EL (cell line): ENCODE data around the gene MEI4.
A peak's percentile ranks its signal among the peaks of the same experiment; 100 is the strongest.
"Not testable (repeated sequence)": the region's sequence is repeated elsewhere in the genome, so short reads cannot be mapped to it uniquely, and the experiment has no call there.

Experiments
- DNase-seq: peaks from one replicate; pipeline ENCODE4 v3.0.0-alpha.2; 2016

Gene MEI4

DNA sequence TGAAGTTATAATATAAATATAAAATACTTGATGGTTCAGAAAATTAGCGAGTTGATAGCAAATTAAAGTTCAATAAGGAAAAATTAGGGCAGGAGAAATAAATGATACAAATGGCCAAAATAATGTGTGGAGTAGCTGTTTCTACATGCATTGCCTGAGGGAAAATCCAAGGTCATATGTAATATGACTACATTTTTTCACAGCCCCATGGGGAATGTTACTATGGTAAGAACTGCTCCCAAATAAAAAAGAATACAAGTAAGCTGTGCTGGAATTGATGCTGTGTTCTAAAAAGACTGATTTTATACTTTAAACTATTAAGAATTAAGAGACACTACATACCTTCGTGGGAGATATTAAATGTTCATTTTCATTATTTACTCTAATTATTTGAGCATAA is 34.1 kb downstream of the MEI4 start:
- DNase-seq = no peak

DNA sequence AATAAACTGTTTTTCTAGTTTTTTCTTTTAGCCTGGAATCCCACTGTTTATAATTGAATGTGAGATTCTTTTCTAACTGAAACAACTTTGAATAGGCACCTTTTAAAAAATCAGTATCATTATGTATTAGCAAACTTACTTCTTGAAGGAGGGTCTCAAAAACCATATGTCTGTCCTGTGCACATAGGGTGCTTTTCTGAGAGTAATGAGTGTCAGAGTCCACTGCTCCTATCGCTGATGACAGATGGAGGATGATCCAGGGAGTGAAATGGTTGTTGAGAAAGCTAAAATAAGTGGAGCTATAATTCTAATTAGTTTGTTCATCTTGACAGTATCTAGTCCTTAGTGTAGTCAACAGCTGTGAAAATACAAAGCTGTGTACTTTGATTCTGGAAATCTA is 35.8 kb downstream of the MEI4 start:
- no peak for DNase-seq

DNA sequence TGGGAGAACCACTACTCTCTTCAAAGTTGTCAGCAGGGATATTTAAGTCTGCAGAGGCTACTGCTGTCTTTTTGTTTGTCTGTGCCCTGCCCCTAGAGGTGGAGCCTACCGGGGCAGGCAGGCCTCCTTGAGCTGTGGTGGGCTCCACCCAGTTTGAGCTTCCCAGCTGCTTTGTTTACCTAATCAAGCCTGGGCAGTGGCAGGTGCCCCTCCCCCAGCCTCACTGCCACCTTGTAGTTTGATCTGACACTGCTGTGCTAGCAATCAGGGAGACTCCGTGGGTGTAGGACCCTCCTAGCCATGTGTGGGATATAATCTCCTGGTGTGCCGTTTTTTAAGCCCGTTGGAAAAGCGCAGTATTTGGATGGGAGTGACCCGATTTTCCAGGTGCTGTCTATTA is 47.3 kb downstream of the MEI4 start:
- DNase-seq = not testable (repeated sequence)

DNA sequence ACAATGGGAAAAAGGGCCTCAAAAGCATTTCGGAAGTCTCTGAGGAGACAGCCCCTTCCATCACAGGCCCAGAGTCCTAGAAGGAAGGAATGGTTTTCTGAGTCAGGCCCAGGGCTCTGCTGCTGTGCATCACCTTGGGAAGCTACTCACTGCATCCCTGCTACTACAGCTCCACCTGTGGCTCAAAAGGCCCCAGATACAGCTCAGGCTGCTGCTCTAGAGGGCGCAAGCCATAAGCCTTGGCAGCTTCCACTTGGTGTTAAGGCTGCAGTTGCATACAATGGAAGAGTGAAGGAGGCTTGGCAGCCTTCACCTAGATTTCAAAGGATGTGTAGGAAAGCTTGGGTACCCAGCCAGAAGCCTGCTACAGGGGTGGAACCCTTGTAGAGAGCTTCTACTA is 54.8 kb downstream of the MEI4 start:
- DNase-seq = no peak

DNA sequence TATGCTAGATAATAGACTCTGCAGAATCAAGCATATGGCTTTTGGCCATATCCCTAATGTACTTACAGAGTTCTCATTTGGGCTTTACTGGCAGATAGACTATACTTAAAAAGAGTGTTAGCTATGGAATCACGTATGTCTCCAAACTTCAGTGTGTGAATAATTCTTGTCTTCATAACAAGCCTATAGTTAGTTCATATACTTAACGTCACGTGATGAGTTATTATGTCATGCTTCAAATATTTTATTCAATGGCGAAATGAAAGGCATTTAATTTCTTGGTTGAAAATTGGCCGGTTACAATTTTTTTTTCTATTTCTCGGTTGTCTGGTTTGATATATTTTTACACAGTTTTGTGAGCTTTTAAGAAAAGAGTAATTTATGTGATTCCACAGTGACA is 62.7 kb downstream of the MEI4 start:
- DNase-seq = no peak

DNA sequence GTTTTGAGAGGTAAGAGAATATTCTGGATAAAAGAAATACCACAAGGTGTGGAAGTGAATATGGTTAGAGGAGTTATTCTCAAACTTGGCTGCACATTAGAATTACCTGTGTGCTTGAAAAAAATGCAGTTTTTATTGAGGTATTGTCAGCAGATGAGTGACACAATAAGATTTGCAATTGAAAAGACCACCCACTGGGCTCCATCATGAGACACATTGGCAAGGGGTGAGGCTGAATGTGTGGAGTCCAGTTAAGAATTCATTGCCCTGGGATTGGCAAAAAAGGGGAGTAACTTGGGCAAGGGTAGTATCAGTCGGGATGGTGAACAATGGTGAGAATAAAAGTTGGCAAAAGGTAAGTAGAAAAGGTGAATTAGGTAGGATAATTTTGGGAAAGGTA is 63.5 kb downstream of the MEI4 start:
- DNase-seq = no peak

DNA sequence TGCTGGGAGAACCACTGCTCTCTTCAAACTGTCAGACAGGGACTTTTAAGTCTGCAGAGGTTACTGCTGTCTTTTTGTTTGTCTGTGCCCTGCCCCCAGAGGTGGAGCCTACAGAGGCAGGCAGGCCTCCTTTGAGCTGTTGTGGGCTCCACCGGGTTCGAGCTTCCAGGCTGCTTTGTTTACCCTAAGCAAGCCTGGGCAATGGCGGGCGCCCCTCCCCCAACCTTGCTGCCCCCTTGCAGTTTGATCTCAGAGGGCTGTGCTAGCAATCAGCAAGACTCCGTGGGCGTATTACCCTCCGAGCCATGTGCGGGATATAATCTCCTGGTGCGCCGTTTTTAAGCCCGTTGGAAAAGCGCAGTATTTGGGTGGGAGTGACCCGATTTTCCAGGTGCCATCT is 83.2 kb downstream of the MEI4 start:
- DNase-seq = not testable (repeated sequence)

DNA sequence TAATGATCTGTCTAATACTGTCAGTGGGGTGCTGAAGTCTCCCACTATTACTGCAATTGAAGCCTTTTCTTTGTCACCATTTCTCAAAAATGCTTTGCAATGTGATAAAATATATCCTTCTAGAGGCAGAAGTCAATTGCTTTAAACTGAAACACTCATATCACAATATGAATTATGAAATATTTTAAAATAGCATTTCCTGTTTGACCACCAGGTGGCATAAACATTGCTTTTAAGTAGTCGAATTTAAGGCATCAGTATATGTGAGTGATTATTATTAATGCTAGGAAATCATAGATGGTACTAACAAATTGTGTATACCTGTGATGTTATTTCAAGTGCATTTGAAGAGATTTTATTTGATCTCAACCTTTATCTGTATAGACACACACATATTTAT is 87.5 kb downstream of the MEI4 start:
- DNase-seq = peak; percentile 4

DNA sequence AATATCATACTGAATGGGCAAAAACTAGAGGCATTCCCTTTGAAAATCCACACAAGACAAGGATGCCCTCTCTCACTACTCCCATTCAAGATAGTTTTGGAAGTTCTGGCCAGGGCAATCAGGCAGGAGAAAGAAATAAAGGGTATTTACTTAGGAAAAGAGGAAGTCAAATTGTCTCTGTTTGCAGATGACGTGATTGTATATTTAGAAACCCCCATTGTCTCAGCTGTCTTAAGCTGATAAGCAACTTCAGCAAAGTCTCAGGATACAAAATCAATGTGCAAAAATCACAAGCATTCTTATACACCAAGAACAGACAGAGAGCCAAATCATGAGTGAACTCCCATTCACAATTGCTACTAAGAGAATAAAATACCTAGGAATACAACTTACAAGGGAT is 99.3 kb downstream of the MEI4 start:
- DNase-seq = not testable (repeated sequence)

DNA sequence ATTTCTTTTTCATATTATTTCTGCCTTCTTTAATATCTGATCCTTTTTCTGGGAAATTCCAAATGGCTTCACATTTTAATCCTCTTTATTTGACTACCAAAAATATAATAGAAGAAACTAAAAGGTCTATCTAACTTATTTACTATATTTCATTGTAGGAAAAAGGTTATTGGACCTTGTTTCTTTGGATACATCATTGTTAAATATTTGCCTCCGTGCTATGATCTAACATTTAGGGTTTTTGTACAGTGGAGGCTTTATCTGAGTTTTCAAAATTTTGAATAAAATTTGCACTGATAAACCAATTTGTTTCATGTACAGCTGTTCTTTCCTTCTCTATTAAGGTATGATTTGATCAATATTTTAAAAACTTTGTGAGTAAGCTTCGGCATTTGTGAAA is 109.5 kb downstream of the MEI4 start:
- DNase-seq = no peak

DNA sequence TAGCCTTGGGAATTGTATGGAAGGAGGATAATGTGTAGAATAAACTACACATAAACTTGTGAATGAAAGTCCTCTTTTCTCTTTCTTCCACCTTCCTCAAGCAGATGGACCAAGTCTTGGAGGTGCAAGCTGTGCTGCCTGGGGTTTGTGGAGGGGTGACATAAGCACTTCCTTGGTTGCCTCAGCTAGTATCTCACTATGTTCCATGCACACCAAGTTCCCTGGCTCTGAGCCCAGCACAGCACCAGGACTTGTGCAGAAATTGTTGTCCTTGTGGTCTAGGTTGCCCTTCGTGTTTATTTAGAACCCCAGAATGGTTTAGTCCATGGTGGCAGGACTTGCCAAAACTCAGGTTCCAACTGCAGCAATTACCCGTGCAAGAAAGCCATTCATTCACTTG is 110.3 kb downstream of the MEI4 start:
- no peak for DNase-seq

DNA sequence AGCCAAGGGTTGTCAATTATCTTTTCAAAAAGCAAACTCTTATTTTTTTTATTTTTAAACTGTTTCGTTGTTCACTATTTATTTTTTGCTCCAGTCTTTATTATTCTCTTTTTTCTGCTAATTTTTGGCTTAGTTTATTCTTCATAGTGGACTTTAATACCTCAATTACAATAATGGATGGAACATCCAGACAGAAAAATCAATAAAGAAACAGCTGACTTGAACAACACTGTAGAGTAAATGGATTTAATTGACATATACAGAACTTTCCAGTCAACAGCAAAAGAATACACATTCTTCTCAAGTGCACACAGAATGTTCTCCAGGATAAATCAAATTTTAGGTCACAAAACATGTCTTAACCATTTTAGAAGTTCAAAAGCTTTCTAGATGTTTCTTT is 111.5 kb downstream of the MEI4 start:
- no peak for DNase-seq

DNA sequence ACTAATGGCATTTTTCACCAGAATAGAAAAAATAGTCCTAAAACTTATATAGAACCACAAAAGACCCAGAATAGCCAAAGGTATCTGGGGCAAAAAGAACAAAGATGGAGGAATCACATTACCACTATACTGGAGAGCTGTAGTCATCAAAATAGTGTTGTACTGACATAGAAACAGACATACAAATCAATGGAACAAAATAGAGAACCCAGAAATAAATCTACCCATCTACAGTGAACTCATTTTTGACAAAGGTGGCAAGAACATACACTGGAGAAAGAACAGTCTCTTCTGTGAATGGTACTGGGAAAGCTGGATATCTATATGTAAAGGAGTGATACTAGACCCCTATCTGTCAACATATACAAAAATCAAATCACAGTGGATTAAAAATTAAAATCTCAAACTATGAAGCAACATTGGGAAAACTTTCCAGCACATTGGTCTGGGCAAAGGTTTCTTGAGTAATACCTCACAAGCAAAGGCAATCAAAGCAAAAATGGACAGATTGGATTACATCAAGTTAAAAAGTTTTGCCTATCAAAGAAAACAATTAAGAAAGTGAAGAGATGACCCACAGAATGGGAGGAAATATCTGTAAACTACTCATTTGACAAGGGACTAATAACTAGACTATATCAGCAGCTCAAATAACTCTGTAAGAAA is 120.5 kb downstream of the MEI4 start:
- no peak for DNase-seq

DNA sequence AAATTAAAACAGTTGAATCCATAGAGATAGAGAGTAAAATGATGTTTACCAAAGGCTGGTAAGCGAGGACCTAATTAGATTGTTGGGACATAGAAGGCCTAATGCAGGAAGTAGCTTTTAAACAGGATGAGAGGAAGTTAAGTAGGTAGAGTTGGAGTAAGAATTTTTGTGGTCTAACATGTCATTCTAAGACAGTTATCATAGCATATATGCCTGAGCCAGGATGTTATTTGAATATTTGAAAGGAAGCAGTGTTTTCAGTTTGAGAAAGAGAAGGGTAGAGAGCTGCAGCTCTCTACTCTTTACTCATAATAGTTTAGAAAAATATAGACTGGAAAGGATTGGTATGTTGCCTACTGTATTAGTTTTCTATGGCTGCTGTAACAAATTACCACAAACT is 121.6 kb downstream of the MEI4 start:
- DNase-seq = no peak

DNA sequence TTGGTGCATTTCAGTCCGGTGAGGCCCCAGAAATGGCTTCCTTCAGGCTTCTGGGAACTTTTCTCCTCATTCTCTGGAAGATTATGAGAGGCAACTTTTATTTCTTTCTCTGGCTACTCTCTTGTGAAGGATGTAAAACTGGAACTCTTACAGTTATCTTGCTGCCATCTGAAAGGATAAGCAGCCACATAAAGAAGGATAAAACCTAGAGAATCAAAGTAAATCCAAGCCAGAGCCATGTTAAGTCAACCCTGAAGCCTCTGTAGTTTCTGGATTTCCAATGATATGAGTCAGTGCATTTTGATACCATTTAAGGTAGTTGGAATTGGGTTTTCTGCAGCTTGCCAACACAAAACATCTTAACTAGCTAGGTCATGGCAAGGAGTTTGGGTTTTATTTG is 123.6 kb downstream of the MEI4 start:
- no peak for DNase-seq

DNA sequence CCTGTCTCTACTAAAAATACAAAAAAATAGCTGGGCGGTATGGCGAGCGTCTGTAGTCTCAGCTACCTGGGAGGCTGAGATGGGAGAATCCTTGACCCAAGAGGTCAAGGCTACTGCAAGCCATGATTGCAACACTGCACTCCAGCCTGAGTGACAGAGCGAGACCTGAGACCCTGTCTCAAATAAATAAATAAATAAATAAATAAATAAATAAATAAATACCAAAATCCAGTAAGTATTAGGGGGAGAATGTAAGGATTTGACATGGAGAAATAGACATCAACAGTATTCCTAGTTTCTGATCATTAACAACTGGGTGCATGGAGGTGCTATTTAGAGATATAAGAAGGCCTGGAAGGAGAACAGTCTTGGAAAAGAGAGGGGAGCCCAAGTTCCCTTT is 125.7 kb downstream of the MEI4 start:
- no peak for DNase-seq

DNA sequence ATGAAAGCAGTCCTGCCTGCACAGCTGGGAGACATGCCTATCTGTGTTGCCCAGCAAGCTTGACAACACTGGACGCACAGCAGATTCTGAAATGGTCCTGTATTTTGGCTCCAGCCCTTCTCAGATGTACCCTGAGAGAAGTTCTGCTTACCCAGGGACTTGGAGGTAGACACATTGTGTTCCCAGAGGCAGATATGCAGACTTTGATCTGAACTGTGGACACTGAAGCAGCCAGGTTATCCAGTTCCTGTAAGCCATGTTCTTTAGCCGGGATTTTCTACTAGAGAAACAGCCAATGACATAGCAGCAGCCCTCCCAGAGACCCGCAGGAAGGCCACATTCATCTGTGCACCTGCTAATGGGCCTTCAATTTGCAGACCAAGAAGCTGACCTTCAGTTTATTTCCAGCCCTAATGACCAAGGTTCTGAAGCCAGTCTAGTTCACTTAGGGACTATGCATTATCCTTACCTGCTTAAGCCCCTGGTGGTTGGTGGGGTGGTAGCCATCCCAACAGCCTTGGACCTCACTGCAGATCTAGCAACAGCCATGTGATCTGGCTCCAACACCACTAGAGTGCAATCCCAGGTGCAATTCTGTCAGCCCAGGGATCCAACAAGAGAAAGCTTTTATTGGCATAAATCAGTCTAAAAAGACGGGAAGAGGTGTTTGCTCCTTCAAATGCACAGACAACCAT is 134.2 kb downstream of the MEI4 start:
- no peak for DNase-seq

DNA sequence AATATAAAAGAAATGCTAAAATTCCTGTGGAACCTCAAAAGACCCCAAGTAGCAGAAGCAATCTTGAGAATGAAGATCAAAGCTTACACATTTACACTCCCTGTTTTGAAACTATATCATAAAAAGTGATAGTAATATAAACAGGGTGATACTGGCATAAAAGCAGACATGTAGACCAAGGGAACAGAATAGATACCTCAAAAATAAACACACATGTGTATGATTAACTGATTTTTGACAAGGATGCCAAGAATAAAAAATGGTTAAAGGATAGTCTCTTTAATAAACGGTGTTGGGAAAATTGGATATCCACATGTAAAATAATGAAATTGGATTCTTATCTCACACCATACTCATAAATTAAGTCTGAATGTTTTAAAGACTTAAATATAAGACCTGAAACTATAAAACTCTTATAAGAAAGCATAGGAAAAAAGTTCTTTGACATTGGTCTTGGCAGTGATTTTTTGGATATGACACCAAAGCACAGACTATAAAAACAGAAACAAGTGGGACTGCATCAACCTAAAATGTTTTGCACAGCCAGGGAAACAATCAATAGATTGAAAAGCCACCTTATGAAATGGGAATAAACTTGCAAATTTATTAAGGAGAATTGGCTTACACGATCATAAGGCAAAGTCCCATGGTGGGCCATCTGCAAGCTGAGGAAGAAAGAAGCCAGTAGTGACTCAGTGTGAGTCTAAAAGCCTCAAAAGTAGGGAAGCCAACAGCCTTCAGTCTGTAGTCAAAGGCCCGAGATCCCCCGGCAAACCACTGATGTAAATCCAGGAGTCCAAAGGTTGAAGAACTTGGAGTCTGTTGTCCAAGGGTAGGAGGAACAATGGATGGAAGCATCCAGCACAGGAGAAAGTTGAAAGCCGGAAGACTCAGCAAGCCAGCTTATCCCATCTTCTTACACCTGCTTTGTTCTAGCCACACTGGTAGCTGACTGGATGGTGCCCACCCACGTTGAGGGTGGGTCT is 144.3 kb downstream of the MEI4 start:
- DNase-seq = no peak

DNA sequence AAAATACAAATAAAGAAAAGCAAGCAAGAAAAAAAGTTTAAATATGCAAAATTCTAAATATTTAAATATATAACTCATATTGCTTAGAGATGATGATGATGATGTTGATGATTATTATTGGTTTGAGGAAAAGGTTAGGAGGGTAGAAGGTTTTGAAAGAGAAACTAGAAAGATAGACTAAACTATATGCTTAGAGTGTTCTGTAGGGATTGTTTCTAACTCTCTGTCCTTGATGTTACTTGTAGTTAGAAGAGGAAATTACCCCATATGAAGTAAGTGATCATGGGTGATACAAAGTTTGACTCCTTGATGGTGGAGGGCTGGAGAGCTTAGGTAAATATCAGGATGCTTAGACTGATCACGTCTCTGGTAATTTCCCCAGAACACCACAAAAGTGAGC is 159.5 kb downstream of the MEI4 start:
- no peak for DNase-seq

DNA sequence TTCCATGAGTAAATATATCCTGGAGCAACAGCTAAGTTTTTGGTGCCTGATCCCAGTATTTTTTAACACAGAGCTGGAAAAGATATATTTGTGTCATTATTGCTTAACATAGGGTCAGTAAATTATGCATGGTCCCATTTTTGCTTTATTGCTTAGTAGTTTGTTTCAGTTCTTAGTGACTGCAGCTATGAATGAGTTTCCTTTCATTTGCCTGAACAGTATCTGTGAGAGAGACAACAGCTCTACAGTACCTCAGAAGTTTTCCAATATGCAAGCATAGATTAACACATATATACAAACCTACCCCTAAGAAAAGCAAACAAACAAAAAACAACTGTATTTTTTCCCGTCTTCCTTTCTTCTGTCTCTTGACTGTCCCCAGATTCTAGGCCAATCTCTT is 160.3 kb downstream of the MEI4 start:
- no peak for DNase-seq

DNA sequence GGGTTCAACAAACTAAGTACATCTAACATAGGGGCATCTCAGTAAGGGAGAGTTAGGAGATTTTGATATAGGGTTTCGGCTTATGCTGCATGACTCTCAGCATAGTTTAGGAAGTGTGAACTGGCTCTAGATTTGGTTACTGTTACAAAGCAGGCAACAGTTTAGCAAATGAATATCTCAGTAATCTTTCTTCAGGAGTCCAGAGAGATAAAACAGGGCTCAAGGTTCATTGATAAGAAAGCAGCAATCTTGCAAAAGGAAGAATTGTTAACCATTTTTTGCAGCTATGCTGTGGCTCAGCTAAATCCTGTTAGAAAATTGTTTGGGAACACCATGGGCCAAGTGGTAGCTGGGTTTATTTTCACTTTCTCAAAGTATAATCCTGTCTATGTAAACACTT is 161.3 kb downstream of the MEI4 start:
- DNase-seq = no peak

DNA sequence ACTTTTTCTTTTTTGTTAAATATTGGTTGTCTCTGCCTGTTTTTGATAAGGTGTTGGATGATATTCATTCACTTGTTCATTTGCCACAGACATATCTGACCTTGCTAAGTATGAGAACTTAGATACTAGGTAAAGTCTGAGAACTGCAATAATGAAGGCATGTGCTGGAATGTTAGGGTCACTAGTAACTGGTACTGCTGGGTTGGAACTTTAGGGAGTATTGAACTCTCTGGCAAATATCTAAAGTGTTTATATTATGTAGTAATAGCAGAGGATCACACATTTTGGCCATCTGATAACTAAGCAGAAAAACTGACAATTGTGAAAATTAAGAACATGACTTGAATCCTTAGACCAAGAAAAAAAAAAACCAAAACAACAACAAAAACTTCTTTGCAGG is 162.7 kb downstream of the MEI4 start:
- DNase-seq = no peak

DNA sequence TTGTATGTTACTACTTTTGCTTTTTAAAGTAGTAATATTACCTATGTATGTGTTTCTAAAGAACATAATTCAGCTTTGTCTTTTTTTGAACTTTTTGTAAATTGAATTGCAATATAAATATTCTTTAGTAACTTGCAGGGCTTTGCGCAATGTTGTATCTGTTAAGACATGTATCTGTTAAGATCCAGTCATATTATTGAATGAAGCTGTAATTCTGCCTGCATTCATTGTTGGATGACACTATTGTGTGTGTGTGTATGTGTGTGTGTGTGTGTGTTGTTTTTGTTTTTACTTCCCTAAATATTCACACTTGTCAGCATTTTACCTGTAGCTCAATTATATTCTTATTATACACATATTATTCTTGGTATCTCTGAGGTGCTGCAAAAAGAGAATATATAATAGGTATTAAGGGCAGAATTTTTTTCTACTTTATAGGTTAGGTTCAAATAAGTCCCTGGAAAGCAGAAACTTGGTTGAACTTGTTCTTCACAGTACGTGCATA is 164.0 kb downstream of the MEI4 start:
- no peak for DNase-seq

DNA sequence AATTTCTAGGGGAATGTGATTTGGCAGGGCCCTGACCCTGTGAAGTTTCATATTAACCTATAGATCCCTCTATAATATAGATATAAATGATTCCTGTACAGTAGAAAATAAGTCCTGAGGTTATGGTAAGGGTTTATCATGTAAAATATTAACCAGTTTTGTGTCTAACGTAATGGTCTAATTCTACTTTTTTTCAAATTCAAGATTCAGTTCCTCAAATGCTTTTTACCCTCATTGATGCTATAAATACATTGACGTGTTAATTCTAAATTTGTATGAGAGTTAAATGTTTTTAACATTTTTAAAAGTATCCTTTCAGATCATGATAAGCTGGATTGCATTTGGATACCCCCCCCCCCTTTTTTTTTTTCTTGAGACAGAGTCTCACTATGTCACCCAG is 169.4 kb downstream of the MEI4 start:
- DNase-seq = no peak
